Tibial artery (tissue), 4 donors: ENCODE data around the gene NUDT4.

Experiments
- DNase-seq, 2 donors: peaks; one replicate each; pipeline ENCODE4 v3.0.0-alpha.2; 2019
- H3K27ac ChIP-seq, 2 donors: fragments of 200-600 bp; sonication (generic) in 1 of 2; 1 replicate in 1 of 2; 2 replicates in 1 of 2; pipeline ENCODE4 v1.5.1; 2018 to 2019; ENCODE audit warnings: mild to moderate bottlenecking in 1 of 2
- H3K27me3 ChIP-seq, 2 donors: fragments of 200-600 bp; sonication (generic) in 1 of 2; one replicate each; pipeline versions ENCODE4 v1.5.1 to v1.6.0; 2016 to 2019
- H3K36me3 ChIP-seq, 3 donors: fragments of 200-600 bp; sonication (generic) in 2 of 3; one replicate each; pipeline ENCODE4 v1.5.1; 2016 to 2019; ENCODE audit warnings: mild to moderate bottlenecking in 2 of 3
- H3K4me1 ChIP-seq, 4 donors: fragments of 200-600 bp; sonication (generic) in 2 of 4; 1 replicate in 3 of 4; 2 replicates in 1 of 4; pipeline ENCODE4 v1.5.1; 2016 to 2019
- H3K4me3 ChIP-seq, 2 donors: fragments of 200-600 bp; sonication (generic) in 1 of 2; 1 replicate in 1 of 2; 2 replicates in 1 of 2; pipeline ENCODE4 v1.5.1; 2018 to 2019; ENCODE audit warnings: mild to moderate bottlenecking in 2 of 2
- H3K9me3 ChIP-seq, 3 donors: fragments of 200-600 bp; sonication (generic) in 1 of 3; one replicate each; pipeline ENCODE4 v1.5.1; 2016 to 2019
- intact Hi-C: fragments of 100-400 bp; cut with DNase I; formaldehyde crosslinking; loops from one replicate; pipeline ENCODE4 v1.15.0; 2023; ENCODE audit warnings: low total_unique reads
- TF ChIP-seq, protein P1 (sequence below), 2 experiments: fragments of 200-600 bp in 1 of 2; fragments of 450-650 bp in 1 of 2; IDR thresholded peaks; one replicate each; pipeline ENCODE4 v1.5.1; 2017 to 2019; ENCODE audit warnings: antibody characterized with exemption in 2 of 2, mild to moderate bottlenecking in 1 of 2, moderate library complexity in 1 of 2

The NUDT4 gene

DNA sequence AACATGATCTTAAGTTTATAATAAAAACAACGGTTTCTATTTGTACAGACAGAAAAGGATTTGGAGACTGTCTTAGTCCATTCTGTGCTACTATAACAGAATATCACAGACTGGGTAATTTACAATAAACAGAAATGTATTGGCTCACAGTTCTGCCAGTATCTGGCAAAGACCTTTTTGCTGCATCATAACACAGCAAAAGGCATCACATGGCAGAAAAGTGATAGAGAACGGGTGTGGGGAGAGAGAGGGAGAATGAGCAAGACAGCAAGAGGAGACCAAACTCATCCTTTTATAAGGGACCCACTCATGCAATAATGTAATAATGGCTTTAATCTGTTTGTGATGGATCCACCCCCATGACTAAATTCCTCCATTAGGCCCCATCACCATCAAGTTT, 17.0 kb upstream of the NUDT4 start:
- TF ChIP-seq, protein P1, sequence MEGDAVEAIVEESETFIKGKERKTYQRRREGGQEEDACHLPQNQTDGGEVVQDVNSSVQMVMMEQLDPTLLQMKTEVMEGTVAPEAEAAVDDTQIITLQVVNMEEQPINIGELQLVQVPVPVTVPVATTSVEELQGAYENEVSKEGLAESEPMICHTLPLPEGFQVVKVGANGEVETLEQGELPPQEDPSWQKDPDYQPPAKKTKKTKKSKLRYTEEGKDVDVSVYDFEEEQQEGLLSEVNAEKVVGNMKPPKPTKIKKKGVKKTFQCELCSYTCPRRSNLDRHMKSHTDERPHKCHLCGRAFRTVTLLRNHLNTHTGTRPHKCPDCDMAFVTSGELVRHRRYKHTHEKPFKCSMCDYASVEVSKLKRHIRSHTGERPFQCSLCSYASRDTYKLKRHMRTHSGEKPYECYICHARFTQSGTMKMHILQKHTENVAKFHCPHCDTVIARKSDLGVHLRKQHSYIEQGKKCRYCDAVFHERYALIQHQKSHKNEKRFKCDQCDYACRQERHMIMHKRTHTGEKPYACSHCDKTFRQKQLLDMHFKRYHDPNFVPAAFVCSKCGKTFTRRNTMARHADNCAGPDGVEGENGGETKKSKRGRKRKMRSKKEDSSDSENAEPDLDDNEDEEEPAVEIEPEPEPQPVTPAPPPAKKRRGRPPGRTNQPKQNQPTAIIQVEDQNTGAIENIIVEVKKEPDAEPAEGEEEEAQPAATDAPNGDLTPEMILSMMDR (IDR thresholded peaks at IDR 0.05) = no peak
- Histone ChIP-seq H3K9me3 (no peaks in the 10 kb centered on the region), H3K36me3 (no peaks in the 10 kb centered on the region), H3K27ac (no peak overlapping the region), H3K4me1 (peaks cover 0 to 35% (median 20%) of the 10 kb centered on the region in 4 donors), H3K4me3 (no peak overlapping the region), H3K27me3 (no peaks in the 10 kb centered on the region)
- no peak for DNase-seq
- intact Hi-C loops = no loop called here

DNA sequence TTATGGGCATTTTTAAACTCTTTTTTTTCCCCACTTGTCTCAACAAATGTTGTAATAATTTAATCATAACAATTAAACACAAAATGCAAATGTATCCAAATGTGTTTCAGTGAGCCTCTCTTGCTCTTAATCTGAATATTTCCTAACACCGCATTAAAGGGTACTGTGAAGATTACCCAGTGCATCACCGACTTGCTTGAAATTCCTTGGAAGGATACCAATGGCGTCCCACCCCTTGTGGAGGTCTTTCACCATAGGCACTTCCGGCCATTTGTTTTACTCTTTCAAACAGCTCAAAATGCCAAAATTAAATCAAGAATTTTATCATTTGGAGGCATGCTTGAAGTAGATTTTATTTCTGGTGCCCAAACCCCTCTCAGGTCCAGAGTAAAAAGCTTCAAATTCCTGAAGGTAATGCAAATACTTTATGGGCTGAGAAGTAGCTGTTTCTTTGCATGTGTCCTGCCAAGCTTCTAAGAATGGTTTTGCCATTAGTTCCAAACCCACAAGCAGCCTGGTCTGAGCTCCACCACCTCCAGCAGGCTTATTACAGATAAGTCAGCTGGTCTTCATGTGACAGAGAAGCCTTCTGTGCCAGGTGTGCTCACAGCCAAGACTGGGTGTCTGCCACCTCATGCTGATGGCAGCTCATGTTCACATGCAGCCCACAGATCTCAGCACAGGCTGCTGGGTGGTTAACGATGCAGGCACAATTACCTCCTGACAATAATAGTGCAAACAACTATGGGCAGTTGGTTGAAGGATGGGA, 16.4 kb upstream of the NUDT4 start:
- no peak for DNase-seq
- Histone ChIP-seq H3K4me3 (no peak overlapping the region), H3K27me3 (no peaks in the 10 kb centered on the region), H3K4me1 (peaks cover 0 to 41% (median 23%) of the 10 kb centered on the region in 4 donors), H3K36me3 (no peaks in the 10 kb centered on the region), H3K27ac (peak overlapping the region in 1 of 2 donors; percentile 26), H3K9me3 (no peaks in the 10 kb centered on the region)
- intact Hi-C loops = no loop called here
- TF ChIP-seq, protein P1 (IDR thresholded peaks at IDR 0.05) = no peak

DNA sequence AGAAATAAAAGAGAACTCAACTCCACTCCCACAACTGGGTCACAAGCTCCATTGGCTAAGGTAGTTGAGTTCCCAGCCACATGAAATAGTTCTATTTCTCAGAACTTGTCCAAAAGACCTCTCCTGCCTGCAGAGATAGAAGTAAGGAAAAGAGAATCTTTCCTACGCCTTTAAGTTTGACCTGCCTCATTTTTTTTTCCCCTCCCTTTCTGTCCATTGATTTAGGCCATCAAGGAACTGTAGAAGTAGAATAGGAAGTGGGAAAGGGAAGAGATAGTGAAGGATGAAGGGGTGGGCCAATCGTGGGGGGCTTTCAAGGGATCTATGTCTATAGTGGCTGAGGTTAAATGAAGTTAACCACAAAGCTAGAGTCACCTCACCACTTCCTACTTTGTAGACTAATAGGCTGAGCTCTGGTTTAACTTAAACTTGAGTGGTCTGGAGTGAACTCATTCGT, 13.9 kb upstream of the NUDT4 start:
- no peaks in the 10 kb centered on the region for H3K36me3 ChIP-seq
- H3K9me3 ChIP-seq = no peaks in the 10 kb centered on the region
- H3K27ac ChIP-seq = no peak overlapping the region
- no peak for DNase-seq
- H3K4me1 ChIP-seq = peaks cover 0 to 37% (median 22%) of the 10 kb centered on the region in 4 donors
- H3K4me3 ChIP-seq = no peak overlapping the region
- H3K27me3 ChIP-seq = no peaks in the 10 kb centered on the region
- TF ChIP-seq, protein P1 (IDR thresholded peaks at IDR 0.05) = no peak
- intact Hi-C loops = no loop called here

DNA sequence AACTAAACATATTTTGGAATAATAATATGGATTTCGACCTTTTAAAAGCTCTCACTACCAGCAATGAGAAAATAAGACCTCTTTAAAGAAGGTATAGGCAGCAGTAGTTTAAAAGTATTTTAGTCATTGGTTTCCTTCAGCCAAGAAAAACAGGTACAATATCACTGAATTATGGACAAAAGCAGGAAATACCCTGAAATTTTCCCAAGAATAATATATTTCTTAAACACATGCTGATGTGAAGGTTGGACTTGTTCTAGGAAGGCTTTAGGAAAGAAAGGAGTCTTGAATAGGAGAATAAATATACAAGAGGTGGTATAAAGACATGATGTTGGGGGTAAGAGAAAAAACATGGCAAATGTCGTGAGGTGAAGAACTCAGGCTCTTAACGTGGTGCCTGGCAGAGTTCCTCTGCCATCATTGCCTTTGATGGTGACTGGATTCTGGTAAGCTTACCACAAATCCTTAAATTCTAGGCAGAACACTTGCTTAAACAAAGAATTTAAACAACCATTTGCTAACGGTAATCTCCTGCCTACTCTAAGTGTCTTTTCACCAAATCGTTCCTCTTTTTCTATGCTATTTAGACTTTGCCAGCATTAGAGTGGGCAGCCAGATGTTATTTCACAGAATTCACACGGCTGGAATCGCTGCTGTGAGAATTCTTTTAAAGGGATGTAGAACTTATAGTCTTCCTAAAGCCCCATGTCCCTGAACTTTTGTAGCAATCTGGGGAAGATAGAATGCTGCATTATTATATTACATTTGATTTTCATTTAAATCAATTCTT, 11.9 kb upstream of the NUDT4 start:
- Histone ChIP-seq H3K4me1 (peaks cover 0 to 19% (median 10%) of the 10 kb centered on the region in 4 donors), H3K4me3 (no peak overlapping the region), H3K36me3 (no peaks in the 10 kb centered on the region), H3K27ac (peak overlapping the region in 1 of 2 donors; percentile 15), H3K9me3 (no peaks in the 10 kb centered on the region), H3K27me3 (no peaks in the 10 kb centered on the region)
- intact Hi-C loops = no loop called here
- TF ChIP-seq, protein P1 (IDR thresholded peaks at IDR 0.05) = no peak
- DNase-seq = no peak

DNA sequence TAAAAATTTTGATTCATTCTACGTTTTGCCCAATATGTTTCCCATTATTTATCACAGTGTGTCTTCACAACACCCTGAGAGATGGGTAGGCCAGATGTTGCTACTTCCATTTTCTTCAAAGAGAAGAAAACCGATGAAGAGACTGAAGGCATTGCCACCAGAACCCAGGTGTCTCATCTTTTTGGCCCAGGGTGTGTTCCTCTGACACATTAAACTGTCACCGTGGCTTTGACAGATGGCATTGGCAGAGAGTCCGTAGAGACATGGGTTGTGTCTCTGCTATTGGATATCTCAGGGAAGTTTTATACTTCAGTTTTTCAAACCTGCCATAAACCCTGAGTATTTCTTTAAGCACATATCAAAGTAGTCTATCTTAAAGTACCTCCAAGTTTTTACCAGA, 11.3 kb upstream of the NUDT4 start:
- peaks cover 0 to 13% (median 8%) of the 10 kb centered on the region in 4 donors for H3K4me1 ChIP-seq
- intact Hi-C loops = no loop called here
- no peaks in the 10 kb centered on the region for H3K27me3 ChIP-seq
- DNase-seq = no peak
- H3K27ac ChIP-seq = no peak overlapping the region
- H3K9me3 ChIP-seq = no peaks in the 10 kb centered on the region
- H3K36me3 ChIP-seq = no peaks in the 10 kb centered on the region
- no peak overlapping the region for H3K4me3 ChIP-seq
- TF ChIP-seq, protein P1 (IDR thresholded peaks at IDR 0.05) = no peak
